Neural cell (in vitro differentiated cells): ENCODE measurements around the gene P2RX5. TPM values are rescaled to one million over a fixed set of nuclear protein-coding genes. Genes with fewer than 3 reads are reported as not detected.

Experiments used
- H2AFZ ChIP-seq: fragments of 200-600, 300-800 bp; sonication (generic), shearing (Covaris generic); 2 replicates; pipeline ENCODE4 v1.6.0; 2014; ENCODE audit warnings: low read depth, mild to moderate bottlenecking, antibody characterized with exemption, low read length, moderate library complexity
- H3F3A ChIP-seq: fragments of 200-600 bp; shearing (Covaris generic); 2 replicates; pipeline ENCODE4 v1.6.1; 2016; ENCODE audit warnings: mild to moderate bottlenecking, moderate library complexity, mixed read lengths, antibody characterized with exemption, low read length; ENCODE audit not compliant: insufficient read depth, poor library complexity, severe bottlenecking
- H3K27ac ChIP-seq: fragments of 200-600, 300-800 bp; sonication (generic), shearing (Covaris generic); 2 replicates; pipeline ENCODE4 v1.5.1; 2014; ENCODE audit warnings: mild to moderate bottlenecking, low read length, moderate library complexity
- H3K27me3 ChIP-seq: fragments of 300-800, 200-600 bp; sonication (generic), shearing (Covaris generic); 2 replicates; pipeline ENCODE4 v1.6.0; 2014; ENCODE audit warnings: mild to moderate bottlenecking, low read depth, low read length, moderate library complexity; ENCODE audit not compliant: insufficient read depth
- H3K36me3 ChIP-seq: fragments of 300-800, 200-600 bp; sonication (generic), shearing (Covaris generic); 2 replicates; pipeline ENCODE4 v1.5.1; 2014; ENCODE audit warnings: mild to moderate bottlenecking, antibody characterized with exemption, low read length, moderate library complexity; ENCODE audit not compliant: insufficient read depth
- H3K4me2 ChIP-seq: fragments of 300-800, 200-600 bp; sonication (generic), shearing (Covaris generic); 2 replicates; pipeline ENCODE4 v1.6.0; 2014; ENCODE audit warnings: mild to moderate bottlenecking, low read length
- H3K4me3 ChIP-seq: fragments of 300-800, 200-600 bp; sonication (generic), shearing (Covaris generic); 2 replicates; pipeline ENCODE4 v1.5.1; 2014; ENCODE audit warnings: mild to moderate bottlenecking, low read length, moderate library complexity
- H3K79me2 ChIP-seq: fragments of 200-600 bp; shearing (Covaris generic); replicated peaks from 2 replicates; pipeline ENCODE4 v1.6.0; 2014; ENCODE audit warnings: mild to moderate bottlenecking, low read length, moderate library complexity; ENCODE audit not compliant: insufficient read depth
- H3K9ac ChIP-seq: fragments of 300-800, 200-600 bp; sonication (generic), shearing (Covaris generic); 2 replicates; pipeline ENCODE4 v1.6.1; 2016; ENCODE audit warnings: mild to moderate bottlenecking, low read length, mixed read lengths
- H3K9me2 ChIP-seq: fragments of 200-600 bp; shearing (Covaris generic); 2 replicates; pipeline ENCODE4 v1.6.1; 2016; ENCODE audit warnings: mild to moderate bottlenecking, low read length, mixed read lengths; ENCODE audit not compliant: insufficient read depth
- H3K9me3 ChIP-seq: fragments of 200-600, 300-800 bp; sonication (generic), shearing (Covaris generic); 2 replicates; pipeline ENCODE4 v1.6.1; 2016; ENCODE audit warnings: mild to moderate bottlenecking, mixed run types, low read length, moderate library complexity, mixed read lengths
- H4K20me1 ChIP-seq: fragments of 200-600 bp; shearing (Covaris generic); 2 replicates; pipeline ENCODE4 v1.6.1; 2016; ENCODE audit warnings: mild to moderate bottlenecking, mixed run types; ENCODE audit not compliant: insufficient read depth
- EP300 ChIP-seq: fragments of 450-650 bp; conservative IDR thresholded peaks from 2 replicates; pipeline ENCODE4 v1.6.1; 2014; ENCODE audit warnings: antibody characterized with exemption, mild to moderate bottlenecking, moderate library complexity; ENCODE audit not compliant: poor library complexity, severe bottlenecking
- EZH2 ChIP-seq: fragments of 200-600, 300-800 bp; shearing (Covaris generic), sonication (generic); IDR thresholded peaks from 2 replicates; pipeline ENCODE4 v1.6.1; 2014; ENCODE audit warnings: antibody characterized with exemption, low read length, borderline replicate concordance, mild to moderate bottlenecking; ENCODE audit not compliant: insufficient read depth, poor library complexity, severe bottlenecking
- MXI1 ChIP-seq: fragments of 450-650 bp; conservative IDR thresholded peaks from 2 replicates; pipeline ENCODE4 v1.6.1; 2014; ENCODE audit warnings: antibody characterized with exemption, mild to moderate bottlenecking; ENCODE audit not compliant: poor library complexity, severe bottlenecking
- POLR2AphosphoS5 ChIP-seq: IDR thresholded peaks from 2 replicates; pipeline ENCODE4 v1.6.1; 2012
- SMC3 ChIP-seq: fragments of 450-650 bp; conservative IDR thresholded peaks from 2 replicates; pipeline ENCODE4 v1.6.1; 2014; ENCODE audit warnings: antibody characterized with exemption, mild to moderate bottlenecking, moderate library complexity; ENCODE audit not compliant: poor library complexity
- TAF1 ChIP-seq: IDR thresholded peaks from 2 replicates; pipeline ENCODE4 v1.6.1; 2012; ENCODE audit warnings: low read depth
- polyA plus RNA-seq: library from polyadenylated mRNA; depleted of rRNA; stranded (reverse); fragments of >200 nt; gene quantifications from 2 replicates; pipeline ENCODE4 v1.2.3, GENCODE V29; 2014
- TF ChIP-seq, protein P1 (sequence below): IDR thresholded peaks from 2 replicates; pipeline ENCODE4 v1.6.1; 2012; ENCODE audit warnings: borderline replicate concordance
- TF ChIP-seq, protein P2 (sequence below): fragments of 450-650 bp; IDR thresholded peaks from 2 replicates; pipeline ENCODE4 v1.5.1; 2014; ENCODE audit warnings: antibody characterized with exemption, mild to moderate bottlenecking, moderate library complexity; ENCODE audit not compliant: poor library complexity, severe bottlenecking

The P2RX5 gene
- polyA plus RNA-seq, 1 donor from 2014 or later = 7.0 TPM

DNA sequence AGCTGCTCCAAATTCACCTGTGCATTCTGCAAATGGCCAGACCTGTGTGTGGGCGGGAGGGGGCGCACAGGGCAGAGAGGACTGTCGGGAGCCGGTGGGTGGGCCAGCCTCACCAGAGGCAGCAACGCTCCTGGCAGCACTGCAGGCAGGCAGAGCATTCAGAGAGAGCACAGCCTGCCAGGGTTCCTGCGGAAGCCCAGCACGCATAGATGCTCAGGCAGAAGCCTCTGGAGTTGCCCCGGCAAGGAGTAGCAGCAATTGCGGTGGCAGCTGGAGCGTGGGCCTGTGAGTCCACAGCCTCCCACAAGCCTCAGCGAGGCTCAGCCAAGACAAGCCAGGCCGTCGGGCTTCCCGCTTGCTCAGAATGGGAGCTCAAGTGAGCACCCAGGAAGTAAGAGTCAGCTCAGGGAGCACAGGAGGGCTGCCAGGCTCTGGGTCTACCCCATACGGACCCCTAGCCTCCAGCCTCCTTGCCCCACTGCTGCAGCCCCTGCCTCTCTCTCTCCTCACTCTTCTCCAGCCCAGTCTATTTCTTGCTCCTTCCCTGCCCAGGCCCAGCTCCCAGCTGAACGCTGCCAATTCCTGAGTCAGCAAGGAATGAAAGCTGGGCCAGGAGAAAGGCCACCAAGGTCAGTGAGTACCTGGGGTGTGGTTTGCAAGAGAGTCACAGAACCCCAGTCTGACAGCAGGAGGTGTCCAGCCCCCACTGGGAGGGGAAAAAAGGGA lies 17.7 kb downstream of the P2RX5 start:
- H3K36me3 ChIP-seq = no peaks in the 10 kb centered on the region
- no peaks in the 10 kb centered on the region for H3K27me3 ChIP-seq
- no peak for TF ChIP-seq SMC3
- TF ChIP-seq EP300 = no peak
- no peak for TF ChIP-seq TAF1
- TF ChIP-seq, protein P1, sequence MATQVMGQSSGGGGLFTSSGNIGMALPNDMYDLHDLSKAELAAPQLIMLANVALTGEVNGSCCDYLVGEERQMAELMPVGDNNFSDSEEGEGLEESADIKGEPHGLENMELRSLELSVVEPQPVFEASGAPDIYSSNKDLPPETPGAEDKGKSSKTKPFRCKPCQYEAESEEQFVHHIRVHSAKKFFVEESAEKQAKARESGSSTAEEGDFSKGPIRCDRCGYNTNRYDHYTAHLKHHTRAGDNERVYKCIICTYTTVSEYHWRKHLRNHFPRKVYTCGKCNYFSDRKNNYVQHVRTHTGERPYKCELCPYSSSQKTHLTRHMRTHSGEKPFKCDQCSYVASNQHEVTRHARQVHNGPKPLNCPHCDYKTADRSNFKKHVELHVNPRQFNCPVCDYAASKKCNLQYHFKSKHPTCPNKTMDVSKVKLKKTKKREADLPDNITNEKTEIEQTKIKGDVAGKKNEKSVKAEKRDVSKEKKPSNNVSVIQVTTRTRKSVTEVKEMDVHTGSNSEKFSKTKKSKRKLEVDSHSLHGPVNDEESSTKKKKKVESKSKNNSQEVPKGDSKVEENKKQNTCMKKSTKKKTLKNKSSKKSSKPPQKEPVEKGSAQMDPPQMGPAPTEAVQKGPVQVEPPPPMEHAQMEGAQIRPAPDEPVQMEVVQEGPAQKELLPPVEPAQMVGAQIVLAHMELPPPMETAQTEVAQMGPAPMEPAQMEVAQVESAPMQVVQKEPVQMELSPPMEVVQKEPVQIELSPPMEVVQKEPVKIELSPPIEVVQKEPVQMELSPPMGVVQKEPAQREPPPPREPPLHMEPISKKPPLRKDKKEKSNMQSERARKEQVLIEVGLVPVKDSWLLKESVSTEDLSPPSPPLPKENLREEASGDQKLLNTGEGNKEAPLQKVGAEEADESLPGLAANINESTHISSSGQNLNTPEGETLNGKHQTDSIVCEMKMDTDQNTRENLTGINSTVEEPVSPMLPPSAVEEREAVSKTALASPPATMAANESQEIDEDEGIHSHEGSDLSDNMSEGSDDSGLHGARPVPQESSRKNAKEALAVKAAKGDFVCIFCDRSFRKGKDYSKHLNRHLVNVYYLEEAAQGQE = no peak
- no peak for TF ChIP-seq MXI1
- TF ChIP-seq POLR2AphosphoS5 = no peak
- H3F3A ChIP-seq = no peaks in the 10 kb centered on the region
- H3K4me2 ChIP-seq = no peak overlapping the region
- H3K79me2 ChIP-seq = no peaks in the 10 kb centered on the region
- no peaks in the 10 kb centered on the region for H3K9me3 ChIP-seq
- H4K20me1 ChIP-seq = no peaks in the 10 kb centered on the region
- H3K9ac ChIP-seq = no peak overlapping the region
- H3K4me3 ChIP-seq = no peak overlapping the region
- no peak overlapping the region for H2AFZ ChIP-seq
- H3K27ac ChIP-seq = no peak overlapping the region
- H3K9me2 ChIP-seq = no peaks in the 10 kb centered on the region

DNA sequence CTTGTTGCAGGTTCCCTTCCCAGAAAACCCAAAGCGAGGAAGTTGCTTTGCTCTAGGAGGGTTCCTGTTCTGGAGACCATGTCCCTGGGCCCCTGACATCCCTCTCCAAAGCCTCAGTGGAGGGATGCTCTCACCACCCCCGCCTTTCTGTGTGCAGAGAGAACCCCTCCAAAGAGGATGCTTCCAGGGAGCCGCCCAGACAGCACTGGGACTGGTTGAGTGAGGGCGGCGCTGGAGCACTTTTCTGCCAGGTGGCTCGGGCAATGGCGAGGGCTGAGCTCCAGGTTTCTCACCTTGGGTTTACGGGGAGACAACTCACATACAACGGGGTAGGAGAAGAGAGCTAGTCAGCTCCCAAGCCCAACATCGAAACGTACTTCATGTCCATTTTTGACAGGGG lies 20.1 kb downstream of the P2RX5 start:
- Histone ChIP-seq H3K36me3 (no peaks in the 10 kb centered on the region), H3K4me2 (no peak overlapping the region), H4K20me1 (no peaks in the 10 kb centered on the region), H2AFZ (no peak overlapping the region), H3K9me3 (no peaks in the 10 kb centered on the region), H3K27me3 (no peaks in the 10 kb centered on the region), H3K9ac (no peak overlapping the region), H3K79me2 (no peaks in the 10 kb centered on the region), H3K4me3 (no peak overlapping the region), H3K27ac (no peak overlapping the region), H3K9me2 (no peaks in the 10 kb centered on the region), H3F3A (no peaks in the 10 kb centered on the region)
- TF ChIP-seq, protein P1 = no peak
- TF ChIP-seq, protein P2, sequence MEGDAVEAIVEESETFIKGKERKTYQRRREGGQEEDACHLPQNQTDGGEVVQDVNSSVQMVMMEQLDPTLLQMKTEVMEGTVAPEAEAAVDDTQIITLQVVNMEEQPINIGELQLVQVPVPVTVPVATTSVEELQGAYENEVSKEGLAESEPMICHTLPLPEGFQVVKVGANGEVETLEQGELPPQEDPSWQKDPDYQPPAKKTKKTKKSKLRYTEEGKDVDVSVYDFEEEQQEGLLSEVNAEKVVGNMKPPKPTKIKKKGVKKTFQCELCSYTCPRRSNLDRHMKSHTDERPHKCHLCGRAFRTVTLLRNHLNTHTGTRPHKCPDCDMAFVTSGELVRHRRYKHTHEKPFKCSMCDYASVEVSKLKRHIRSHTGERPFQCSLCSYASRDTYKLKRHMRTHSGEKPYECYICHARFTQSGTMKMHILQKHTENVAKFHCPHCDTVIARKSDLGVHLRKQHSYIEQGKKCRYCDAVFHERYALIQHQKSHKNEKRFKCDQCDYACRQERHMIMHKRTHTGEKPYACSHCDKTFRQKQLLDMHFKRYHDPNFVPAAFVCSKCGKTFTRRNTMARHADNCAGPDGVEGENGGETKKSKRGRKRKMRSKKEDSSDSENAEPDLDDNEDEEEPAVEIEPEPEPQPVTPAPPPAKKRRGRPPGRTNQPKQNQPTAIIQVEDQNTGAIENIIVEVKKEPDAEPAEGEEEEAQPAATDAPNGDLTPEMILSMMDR = no peak
- TF ChIP-seq SMC3 (no peak), TAF1 (no peak), EP300 (no peak), EZH2 (no peak), MXI1 (no peak)
